ENCODE results near the gene HIBADH.
A peak's percentile ranks its signal among the peaks of the same experiment; 100 is the strongest.

DNA sequence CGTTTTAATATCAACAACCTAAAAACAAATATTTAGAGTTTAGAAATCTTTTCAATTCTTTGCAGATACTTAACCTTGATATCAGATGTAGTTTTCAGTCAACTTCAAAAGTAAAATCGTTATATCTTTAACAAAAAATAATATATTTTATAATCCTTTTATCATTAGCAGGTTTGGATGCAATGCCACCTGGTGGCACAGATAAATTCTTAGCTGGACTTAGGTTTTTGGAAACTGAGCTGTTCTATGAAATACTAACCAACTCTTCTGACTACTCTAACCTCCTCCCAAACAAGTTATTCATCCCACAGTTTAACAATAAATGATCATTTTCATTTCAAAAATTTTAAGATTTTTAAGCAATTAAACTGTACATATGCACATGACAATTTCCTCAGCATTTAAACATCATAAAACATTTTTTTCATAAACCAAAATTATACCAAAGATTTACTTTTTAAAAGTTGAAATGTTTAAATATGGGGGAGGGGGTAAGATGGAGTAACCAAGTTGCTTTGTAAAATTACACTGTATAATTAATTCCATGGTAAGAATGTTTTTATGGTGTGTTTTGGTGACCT lies 56.9 kb downstream of the HIBADH start:
- TF ChIP-seq, protein P1, sequence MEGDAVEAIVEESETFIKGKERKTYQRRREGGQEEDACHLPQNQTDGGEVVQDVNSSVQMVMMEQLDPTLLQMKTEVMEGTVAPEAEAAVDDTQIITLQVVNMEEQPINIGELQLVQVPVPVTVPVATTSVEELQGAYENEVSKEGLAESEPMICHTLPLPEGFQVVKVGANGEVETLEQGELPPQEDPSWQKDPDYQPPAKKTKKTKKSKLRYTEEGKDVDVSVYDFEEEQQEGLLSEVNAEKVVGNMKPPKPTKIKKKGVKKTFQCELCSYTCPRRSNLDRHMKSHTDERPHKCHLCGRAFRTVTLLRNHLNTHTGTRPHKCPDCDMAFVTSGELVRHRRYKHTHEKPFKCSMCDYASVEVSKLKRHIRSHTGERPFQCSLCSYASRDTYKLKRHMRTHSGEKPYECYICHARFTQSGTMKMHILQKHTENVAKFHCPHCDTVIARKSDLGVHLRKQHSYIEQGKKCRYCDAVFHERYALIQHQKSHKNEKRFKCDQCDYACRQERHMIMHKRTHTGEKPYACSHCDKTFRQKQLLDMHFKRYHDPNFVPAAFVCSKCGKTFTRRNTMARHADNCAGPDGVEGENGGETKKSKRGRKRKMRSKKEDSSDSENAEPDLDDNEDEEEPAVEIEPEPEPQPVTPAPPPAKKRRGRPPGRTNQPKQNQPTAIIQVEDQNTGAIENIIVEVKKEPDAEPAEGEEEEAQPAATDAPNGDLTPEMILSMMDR (IDR thresholded peaks at IDR 0.05): peak; percentile 91
- TF ChIP-seq ZFX (IDR thresholded peaks at IDR 0.05; ENCODE audit: borderline replicate concordance): no peak
